ENCODE data around the gene MYOZ1. TPM values are rescaled to one million over a fixed set of nuclear protein-coding genes. Genes with fewer than 3 reads are reported as not detected.

Gene MYOZ1
- total RNA-seq, 1 experiment from 2014 or later = 2.4 TPM

DNA sequence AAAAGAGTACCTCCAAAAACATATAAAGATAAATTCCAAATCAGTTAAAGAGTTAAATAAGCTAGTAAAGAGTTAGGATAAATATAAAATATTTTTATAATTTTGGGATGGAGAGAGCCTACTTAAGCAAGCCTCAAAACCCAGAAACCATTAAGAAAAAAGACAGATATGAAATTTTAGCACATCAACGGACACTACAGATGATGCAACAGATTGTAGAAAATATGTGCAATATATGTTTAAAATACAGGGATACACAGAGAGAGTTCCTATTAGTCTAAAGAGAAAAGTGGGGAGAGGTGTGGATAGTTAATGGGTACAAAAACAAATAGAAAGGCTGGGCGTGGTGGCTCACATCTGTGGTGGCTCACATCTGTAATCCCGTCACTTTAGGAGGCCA, 26.6 kb downstream of the MYOZ1 start:
- Histone ChIP-seq H3K9ac (ENCODE audit: extremely low read depth, insufficient read length, low read length) (no peak overlapping the region), H3K4me2 (ENCODE audit: insufficient read depth, insufficient read length, low read length) (no peak overlapping the region), H3K27ac (ENCODE audit: insufficient read length, low read depth, low read length) (no peak overlapping the region), H3K23ac (ENCODE audit: insufficient read length, low read depth, low read length) (no peak overlapping the region), H3K4ac (ENCODE audit: low read depth, low read length) (no peak overlapping the region), H3K23me2 (ENCODE audit: insufficient read length, low read depth, low read length, poor library complexity, severe bottlenecking) (no peaks in the 10 kb centered on the region), H2AK5ac (ENCODE audit: insufficient read length, low read length) (no peak overlapping the region), H3K9me3 (ENCODE audit: control insufficient read depth, low read depth, low read length) (no peaks in the 10 kb centered on the region), H4K5ac (ENCODE audit: insufficient read length, low read depth, low read length) (no peak overlapping the region), H2BK15ac (ENCODE audit: low read depth, low read length) (no peak overlapping the region), H3K4me1 (ENCODE audit: insufficient read depth, low read length) (no peaks in the 10 kb centered on the region), H3K56ac (ENCODE audit: insufficient read length, low read depth, low read length) (no peak overlapping the region), H4K8ac (replicated peaks; ENCODE audit: insufficient read length, low read depth, low read length) (no peak overlapping the region), H2BK5ac (ENCODE audit: insufficient read length, low read length) (no peak overlapping the region), H4K20me1 (ENCODE audit: control insufficient read depth, insufficient read depth, insufficient read length) (no peaks in the 10 kb centered on the region), H2BK20ac (ENCODE audit: low read depth, low read length, poor library complexity, severe bottlenecking) (no peak overlapping the region), H2BK120ac (ENCODE audit: low read depth, low read length, poor library complexity, severe bottlenecking) (no peak overlapping the region), H3K14ac (ENCODE audit: insufficient read depth, low read length) (no peak overlapping the region), H3T11ph (ENCODE audit: low read length) (no peak overlapping the region), H3K27me3 (ENCODE audit: insufficient read depth, low read length) (no peaks in the 10 kb centered on the region), H2AFZ (ENCODE audit: low read length) (no peak overlapping the region), H3K79me2 (ENCODE audit: insufficient read depth, low read length) (no peaks in the 10 kb centered on the region; the same call in 1 of the 2 replicates), H4K91ac (ENCODE audit: insufficient read length, low read depth, low read length) (no peak overlapping the region), H3K18ac (ENCODE audit: insufficient read length, low read depth, low read length) (no peak overlapping the region), H2BK12ac (ENCODE audit: insufficient read length, low read depth, low read length) (no peak overlapping the region), H3K79me1 (ENCODE audit: insufficient read depth, low read depth, low read length, poor library complexity, severe bottlenecking) (peaks cover 3% of the 10 kb centered on the region)
- Mint-ChIP-seq H3K36me3 (ENCODE audit: insufficient read depth in 1 of 3, low read depth in 3 of 3) (0 out of 7 replicates have a peak, but pooled peaks cover 0 to 3% (median 0%) of the 10 kb centered on the region in 3 experiments), H3K27ac (peak overlapping the region; percentile 39 to 80 (median 73); a peak in 3 of 7 replicates), H3K4me3 (no peak overlapping the region), H3K9me3 (no peaks in the 10 kb centered on the region), H3K27me3 (ENCODE audit: low read depth) (no peaks in the 10 kb centered on the region), H3K4me1 (no peaks in the 10 kb centered on the region)
- DNase-seq = no peak
- TF ChIP-seq, protein P1, sequence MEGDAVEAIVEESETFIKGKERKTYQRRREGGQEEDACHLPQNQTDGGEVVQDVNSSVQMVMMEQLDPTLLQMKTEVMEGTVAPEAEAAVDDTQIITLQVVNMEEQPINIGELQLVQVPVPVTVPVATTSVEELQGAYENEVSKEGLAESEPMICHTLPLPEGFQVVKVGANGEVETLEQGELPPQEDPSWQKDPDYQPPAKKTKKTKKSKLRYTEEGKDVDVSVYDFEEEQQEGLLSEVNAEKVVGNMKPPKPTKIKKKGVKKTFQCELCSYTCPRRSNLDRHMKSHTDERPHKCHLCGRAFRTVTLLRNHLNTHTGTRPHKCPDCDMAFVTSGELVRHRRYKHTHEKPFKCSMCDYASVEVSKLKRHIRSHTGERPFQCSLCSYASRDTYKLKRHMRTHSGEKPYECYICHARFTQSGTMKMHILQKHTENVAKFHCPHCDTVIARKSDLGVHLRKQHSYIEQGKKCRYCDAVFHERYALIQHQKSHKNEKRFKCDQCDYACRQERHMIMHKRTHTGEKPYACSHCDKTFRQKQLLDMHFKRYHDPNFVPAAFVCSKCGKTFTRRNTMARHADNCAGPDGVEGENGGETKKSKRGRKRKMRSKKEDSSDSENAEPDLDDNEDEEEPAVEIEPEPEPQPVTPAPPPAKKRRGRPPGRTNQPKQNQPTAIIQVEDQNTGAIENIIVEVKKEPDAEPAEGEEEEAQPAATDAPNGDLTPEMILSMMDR (conservative IDR thresholded peaks at IDR 0.05) = no peak
- WGBS (ENCODE audit: extremely low coverage, insufficient read length, low lambda C conversion rate) = no CpG with 5 or more reads among the region's 3 CpGs
